ENCODE data around the gene ITGA6.

Gene ITGA6

DNA sequence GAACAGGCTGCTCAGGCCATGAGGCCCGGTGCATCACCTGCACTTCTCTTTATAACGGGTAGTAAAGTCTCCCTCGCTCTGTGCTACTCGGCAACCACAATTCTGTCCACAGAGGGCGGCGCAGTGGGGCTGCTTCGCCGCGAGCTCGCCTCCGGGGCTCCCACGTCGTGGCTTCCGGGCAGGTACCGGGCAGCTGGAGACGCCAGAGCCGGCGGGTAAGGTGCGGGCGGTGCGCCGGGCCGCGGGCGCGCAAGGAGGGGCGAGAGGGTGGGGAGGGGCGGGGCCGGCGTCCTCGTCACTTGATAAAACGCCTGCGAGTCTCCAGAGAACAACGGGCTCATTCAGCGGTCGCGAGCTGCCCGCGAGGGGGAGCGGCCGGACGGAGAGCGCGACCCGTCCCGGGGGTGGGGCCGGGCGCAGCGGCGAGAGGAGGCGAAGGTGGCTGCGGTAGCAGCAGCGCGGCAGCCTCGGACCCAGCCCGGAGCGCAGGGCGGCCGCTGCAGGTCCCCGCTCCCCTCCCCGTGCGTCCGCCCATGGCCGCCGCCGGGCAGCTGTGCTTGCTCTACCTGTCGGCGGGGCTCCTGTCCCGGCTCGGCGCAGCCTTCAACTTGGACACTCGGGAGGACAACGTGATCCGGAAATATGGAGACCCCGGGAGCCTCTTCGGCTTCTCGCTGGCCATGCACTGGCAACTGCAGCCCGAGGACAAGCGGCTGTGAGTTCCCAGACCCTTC, at the start of gene ITGA6:
TSS of gene ITGA6 (plus strand) at position 331 of the 734 bp plus-strand sequence.
- DNase-seq = peak; percentile 32 to 56

DNA sequence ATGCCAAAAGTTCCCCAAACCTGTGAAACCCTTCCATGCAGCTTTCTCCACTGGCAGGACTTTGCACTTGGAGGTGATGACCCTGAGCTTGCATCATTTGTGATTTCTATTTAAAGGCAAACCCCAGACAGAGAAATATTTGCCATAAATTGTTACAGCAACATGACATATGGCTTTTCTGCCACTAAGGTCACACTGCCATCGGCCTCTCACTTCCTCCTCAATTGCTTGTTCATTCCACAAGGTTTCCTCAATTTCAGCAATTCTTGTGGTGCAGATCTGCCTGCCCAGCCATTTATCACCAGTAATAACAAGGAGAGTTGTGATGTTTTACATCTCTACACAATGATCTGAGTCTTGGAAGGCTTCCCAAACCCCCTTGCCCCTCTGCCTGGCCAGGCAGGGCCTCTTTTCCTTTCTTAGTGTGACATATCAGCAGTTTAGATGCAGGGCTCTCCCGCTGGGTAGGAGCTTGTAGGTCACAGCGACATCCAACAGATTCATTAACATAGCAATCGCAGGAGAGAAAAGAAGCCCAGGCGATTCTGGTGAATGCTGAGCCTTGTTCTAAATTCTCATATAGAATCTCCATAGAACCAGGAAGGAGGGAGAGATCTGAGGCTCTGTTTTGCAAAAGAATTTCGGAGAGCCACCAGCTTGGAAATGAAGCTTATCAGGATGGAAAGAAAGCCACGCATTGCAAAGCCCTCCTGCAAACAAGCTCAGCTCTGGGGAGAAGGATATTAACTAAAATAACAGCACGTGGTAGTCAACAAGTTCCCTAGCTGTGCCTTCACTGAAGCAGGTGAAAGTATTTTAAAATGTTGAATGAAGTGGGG, 46.7 kb upstream of the ITGA6 start:
- DNase-seq = peak; percentile 47 to 70

DNA sequence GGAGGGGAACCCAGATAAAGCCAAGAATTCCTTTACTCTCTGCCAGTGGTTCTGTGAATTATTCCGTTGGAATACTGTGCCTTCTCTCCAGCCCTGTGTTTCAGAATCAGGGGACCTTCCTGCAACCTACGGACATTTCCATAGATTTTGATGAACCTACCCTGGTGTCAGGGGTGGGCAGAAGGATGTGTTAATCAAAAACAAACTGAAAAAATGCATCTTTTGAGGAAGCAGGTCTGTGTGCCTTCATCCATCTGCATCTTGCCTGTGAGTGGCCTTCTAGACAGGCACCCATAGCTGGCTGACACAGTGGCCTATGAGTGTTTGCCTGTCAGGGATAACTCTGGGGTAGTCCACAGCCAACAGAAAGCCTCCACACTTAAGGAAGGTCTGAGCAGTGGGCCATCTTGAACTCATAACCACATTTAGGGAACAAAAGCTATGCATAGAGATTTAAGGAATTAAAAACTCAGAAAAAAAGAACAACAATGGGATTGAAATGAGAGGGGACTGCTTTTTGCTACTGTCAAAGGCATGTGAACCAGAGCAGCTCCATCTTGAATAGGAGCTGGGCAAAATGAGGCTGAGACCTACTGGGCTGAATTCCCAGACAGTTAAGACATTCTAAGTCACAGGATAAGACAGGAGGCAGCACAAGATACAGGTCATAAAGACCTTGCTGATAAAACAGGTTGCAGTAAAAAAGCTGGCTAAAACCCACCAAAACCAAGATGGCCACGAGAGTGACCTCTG, 45.9 kb upstream of the ITGA6 start:
- no peak for DNase-seq

DNA sequence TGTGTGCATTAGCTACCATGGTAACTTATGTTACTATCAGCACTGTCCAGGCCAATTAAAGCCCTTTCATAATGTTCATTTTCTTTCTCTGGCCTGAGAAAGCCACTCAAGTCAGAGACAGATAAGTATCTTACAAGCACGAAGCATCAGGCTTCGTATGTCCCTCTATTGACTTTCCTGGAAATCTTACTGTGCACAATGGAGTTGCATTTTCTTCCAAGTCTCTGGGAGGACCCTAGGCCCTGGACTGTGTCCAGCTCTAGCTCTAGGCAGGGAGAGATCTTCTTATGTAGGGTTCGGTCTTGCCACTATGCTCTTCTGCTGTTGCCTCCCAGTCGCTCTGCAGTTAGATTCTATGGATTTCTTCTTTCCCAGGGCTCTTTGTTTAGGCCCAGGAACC, 40.0 kb upstream of the ITGA6 start:
- no peak for DNase-seq

DNA sequence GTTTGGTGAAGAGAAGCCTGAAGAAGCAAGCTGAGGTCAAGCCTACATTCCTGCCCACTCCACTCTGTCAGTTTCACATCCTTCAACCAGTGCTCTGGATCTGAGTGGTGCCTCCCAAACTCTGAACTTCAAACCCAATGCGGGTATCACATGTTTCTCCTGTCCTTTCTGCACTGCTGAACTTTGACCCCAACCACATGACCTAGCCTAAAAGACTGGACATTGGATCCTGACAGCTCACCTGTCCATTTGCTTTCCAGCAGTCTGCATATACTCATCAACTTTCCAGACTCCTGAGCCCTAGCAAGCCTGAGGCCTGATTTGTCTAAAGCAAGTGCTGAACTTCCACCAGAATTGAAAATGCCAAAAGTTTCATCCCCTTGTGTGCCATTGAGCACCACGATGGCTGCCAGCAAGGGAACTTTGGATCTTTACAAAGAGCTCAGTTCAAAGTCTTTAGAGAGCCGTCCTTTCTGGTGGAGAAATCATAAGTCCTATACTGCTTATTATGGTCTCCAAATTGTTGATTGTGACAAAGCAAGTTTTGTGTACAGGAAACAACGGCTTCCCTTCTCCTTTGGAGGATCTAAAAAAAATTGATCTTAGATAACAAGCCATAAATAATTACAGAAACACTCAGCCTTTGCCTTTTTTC, 37.6 kb upstream of the ITGA6 start:
- no peak for DNase-seq

DNA sequence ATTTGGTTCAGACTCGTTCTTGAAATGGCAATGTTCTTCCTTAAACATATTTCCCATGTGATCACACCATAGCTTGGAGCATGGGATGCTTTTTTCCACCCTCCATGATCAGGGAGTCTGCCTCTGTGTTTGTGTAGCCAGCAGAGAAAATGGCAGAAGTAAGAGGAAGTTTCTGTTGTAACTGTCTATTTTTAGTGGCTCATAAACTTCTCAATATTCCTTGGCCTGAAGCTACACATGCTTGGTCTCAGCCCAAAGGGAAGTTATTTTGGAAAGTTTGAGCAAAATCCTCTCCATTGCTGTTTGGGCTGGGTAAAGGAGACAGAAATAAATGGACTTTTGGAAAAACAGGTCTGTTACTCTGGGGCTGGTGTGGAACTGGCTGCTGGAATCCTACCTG, 33.4 kb upstream of the ITGA6 start:
- peak in 1 of 2 donors; percentile 17 for DNase-seq

DNA sequence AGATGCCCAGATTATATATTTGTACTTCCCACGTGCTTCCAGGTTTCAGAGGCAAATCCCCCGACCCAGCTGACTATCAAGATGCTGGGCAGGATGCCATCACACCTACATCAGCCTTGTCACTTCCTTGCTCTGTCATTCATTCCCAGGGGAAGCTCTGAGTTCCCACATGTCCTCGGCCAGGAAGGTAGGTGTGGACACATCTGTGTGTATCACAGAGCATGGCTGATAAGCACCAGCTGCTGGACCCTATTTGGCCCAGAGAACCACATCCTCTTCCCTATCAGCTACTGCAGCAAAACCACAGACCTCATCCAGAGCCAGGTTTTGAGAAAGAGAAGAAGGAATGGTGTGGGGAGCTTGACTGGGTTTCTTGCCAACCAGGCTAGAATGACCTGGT, 31.9 kb upstream of the ITGA6 start:
- peak in 1 of 2 donors; percentile 14 for DNase-seq

DNA sequence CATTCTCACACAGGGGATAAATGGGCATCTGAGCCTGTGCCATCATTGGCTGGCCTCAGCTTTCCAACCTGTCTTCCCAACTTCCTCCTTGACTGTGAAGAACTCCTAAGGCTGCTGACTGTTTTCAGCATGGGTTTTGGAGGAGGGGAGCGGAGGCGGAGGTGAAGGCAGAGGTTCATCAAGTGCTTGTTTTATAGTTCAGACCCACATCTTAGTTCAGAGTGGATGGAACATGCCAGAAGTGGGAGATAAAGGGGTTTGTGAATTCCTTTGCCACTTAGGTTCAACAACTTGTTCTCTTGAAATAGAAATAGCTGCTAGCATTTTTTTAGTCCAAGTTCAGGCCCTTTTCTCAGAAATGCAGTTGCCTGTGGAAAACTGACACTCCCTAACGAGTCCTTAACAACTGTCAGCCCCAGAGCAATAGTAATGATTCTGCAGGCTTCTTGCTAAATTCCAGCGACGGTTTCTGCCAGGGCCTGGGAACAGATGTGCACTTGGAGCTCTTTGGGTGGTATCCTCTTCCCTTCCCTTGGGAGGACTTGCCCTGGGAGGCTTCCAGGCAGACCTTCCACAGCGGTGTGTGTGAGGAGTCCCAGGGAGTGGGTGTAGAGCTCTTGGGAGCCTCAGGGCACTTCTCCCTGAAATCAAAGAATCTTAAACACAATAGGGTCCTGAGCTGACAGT, 30.1 kb upstream of the ITGA6 start:
- no peak for DNase-seq

DNA sequence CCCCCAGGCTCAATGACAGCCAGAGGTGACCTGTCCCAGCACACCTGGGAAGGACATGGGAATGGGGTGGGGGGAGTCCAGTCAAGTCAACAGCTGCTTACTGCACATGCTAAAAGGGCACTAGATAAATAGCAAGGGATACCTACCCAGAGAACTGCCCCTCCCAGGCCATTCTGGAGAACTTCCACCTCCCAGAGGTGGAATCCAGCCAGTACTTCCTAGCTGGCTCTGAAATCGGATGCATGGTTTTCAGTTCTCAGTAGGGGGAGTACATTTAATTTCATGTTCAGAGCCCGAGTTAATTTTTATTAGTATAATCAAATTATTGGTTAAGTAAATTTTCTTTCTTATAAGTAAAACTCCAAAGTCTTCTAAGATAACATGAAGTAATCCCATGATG, 28.9 kb upstream of the ITGA6 start:
- DNase-seq = no peak

DNA sequence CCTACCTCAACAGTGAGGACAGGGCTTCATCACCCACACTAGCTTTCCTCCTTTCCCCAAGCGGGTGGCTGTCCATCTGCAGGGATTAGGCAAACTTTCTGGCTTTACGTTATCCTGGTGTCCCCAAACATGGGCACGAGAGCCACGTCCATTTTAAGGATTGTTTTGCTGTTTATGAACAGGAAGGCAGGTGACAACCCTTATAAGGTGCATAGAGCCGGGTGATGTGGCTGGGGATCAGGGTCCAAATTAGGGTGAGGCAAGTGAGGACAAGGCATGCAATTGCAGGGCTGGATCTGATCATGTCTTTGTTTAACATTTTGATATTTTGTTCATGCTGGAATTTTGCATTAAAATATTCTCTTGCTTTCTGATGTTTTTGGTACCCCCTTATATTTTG, 27.6 kb upstream of the ITGA6 start:
- no peak for DNase-seq

DNA sequence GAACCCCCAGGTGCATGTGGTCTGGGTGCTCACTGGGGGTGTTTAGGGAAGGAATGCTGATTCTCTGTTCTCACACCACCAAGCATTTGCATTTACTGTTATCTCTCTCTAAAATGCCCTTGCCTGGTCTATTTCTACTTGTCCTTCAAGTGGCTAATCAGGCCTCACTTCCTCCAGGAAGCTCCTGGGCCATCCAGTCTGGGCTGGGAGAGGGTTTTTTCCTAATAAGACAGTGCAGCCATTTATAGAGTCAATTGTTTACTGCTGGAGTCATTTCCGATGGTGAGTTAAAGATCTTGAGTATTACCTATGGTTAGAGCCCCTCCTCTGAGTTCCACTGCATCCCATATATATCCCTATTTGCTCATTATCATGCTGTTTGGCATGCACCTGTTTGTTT, 25.2 kb upstream of the ITGA6 start:
- no peak for DNase-seq

DNA sequence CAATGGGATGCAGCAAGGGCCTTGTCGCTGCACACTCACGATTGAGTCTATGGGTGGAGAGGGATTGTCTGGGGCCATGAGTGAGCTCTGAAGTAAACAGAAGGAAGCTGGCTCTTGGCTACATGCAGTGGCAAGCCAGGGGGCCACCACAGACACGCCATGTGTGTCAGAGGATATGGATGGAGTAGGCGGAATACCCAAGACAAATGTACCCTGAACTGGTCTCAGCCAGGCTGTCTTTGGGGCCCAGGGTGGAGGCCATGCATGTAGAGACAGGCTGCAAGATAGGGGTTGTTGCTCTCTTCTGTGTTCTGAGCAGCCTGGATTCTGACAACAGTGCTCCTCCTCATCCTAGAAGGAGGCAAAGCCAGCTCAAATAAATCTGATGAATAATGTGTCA, 24.0 kb upstream of the ITGA6 start:
- DNase-seq = no peak

DNA sequence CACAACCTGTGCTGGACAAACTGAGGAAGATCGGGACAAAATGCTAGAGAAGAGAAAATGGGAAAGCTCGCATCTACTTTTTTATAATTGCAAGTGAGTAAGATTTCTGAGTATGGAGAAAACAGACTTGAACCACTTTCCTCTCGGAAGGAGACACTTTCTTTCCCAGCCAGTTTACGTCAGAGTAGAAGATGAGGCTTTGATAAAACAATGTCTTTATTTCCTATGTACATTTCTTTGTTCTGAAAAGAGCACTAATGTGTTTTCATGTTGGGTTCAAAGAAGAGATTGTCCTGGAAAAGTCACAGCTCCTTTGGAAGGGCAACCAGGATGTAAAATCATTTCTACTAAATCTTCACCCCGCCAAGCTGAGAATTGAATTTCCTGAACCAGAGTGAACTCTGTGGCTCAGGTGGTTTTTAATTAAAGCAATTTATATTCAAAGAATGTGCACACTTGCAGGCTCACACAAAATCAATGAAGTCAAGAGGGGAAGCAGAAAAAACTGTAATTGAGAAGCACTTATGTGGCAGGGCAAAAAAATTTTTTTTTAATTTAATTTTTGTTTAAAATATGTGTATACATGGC, 23.4 kb upstream of the ITGA6 start:
- DNase-seq = no peak

DNA sequence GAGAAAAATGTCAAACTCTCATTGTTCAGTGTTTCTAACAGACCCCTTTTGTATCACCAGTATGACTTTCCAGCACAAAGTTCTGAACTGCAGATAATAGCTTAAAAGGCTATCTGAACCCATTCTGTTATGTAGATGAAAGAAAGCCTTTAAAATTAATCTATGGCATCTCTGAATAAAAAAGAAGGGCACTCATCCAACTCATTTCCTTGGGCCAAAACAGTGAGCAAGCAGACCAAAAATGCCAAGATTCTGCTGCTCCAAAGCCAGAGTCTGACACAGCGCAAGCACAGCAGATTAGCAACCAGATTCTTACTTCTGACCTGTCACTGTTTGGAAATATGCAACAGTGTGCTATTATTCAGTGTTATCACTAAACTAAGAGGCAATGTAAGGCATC, 22.6 kb upstream of the ITGA6 start:
- DNase-seq = no peak

DNA sequence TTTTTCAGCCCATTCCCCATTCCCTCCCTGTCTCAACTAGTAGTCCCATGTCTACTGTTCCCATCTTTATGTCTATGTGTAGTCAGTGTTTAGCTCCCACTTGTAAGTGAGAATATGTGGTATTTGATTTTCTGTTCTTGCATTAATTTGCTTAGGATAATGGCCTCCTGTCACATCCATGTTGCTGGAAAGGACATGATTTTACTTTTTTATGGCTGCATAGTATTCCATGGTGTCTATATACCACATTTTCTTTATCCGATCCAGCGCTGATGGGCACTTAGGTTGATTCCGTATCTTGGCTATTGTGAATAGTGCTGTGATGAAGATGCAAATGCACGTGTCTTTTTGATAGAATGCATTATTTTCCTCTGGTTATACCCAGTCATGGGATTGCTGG, 21.7 kb upstream of the ITGA6 start:
- no peak for DNase-seq

DNA sequence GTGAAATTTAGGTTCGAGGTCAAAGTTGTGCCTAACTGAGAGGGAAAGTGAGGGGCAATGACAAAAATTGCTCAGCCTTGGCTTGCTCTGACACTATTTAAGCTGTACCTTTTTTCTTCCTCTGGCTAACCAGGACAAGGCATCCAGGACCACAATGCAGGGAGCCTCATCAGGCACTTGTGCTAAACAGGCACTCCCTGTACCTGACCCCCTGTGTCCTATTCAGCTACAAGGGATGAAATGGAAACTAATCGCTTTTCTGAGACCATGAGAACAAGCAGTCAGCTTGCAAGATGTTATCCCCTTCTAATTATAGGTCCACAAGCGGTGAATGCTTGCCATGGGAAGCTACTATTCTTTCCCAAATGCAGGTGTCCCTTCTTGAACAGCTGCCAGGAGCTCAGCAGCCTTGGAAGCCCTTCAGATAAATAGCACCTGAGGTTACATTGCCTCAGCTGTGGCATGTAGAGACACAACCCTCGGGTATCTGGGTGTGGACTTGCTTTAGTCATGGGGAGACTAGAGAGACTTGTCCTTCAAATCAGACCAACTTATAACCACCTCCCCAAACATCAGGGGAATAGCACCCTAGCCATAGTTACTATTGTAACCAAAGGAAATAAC, 19.1 kb upstream of the ITGA6 start:
- DNase-seq = no peak

DNA sequence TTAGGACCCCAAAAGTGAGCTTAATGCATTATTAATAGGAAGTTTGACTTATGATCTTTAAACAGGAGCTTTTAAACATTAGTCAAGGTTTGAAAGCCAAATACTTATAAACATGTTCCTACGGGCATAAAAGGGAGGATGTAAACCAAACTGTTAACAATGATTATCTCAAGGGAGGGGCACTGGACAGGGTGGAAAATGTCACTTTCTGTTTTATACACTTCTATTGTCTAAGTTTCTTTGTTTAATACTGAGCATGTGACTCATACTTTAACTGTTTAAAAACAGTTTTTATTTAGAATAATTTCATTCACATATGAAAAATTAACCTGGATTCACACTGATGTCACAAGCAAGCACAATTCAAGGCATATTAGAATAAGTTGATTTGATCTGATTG, 18.3 kb upstream of the ITGA6 start:
- peak in 1 of 2 donors; percentile 35 for DNase-seq

DNA sequence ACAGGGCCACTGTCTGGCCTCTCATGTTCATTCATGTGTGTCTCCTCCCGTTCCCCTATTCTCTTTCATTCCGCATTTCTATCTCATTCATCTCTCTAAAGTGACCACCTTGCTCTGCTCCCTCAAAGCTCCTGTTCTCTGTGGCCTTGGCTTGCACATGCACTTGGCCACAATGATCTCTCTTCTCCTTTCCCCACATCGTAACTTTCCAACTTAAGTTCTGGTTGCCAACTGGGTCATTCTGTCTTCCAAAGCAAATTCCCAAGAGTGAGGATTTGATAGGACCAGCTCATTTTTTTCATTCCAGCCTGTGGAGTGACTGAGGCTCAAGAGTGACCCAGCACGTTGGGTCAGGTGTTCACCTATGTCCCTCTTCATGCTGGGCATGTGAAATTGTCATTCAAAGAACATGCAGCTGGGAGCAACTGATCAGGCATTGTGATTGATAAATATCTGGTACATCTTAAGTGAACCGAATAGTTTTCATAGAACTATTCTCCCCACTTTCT, 14.3 kb upstream of the ITGA6 start:
- no peak for DNase-seq

DNA sequence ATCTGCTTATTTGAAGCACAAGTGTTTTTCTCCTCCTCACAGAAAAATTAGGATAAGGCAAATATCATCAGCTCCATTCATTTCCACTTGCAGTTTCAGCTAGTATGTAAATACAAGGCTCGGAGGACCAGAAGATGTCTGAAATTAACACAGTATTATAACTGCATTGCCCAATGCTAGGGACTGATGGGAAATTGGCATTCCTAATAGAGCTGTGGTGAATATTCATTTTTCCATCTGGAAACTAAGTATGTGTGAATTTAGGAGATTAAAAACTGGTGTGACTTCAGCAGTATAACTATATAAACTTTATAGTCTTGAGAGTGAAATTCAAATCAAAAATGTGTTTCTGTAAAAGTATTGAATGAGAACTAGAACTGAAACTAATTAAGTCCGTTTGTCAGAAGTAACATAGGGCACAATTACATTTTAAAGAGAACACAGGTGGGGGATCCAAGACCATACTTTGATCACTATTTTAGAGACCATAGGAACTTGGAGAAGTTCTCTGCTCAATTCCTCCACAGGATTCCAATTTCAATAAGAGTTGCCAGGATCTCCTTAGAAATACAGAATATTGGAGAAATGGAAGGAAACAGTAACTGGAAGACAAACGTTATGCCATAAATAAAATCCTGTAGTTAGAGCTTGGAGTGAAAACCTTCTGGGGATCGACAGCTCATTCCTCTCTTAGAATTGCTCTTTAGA, 12.1 kb upstream of the ITGA6 start:
- DNase-seq = no peak

DNA sequence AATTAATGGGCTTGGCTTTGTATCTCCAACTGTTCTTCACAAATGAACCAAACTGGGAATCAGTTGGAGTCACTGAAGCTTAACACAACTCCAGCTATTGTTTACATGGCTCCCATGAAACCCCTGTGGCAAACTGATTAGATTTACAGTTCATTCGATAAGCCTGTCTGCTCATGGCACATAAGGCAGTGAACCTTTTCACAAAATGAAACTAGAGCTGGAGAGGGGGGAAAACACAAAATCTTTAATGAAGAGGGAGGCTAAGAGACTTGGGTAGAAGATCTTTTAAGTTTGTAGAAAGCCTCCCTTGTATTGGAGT, 11.6 kb upstream of the ITGA6 start:
- DNase-seq = no peak
